CD14-positive monocyte (primary cell): Measurements from ENCODE around the gene TLR9. TPM values are rescaled to one million over a fixed set of nuclear protein-coding genes. Genes with fewer than 3 reads are reported as not detected.

Source experiments
- DNase-seq, 3 donors: peaks; one replicate each; pipeline ENCODE4 v3.0.0-alpha.2; 2011 to 2022
- H2AFZ ChIP-seq: 2 replicates; pipeline ENCODE4 v1.6.0; 2012; ENCODE audit warnings: mild to moderate bottlenecking, low read depth, low read length, inconsistent platforms; ENCODE audit not compliant: insufficient read depth, poor library complexity, severe bottlenecking
- H3K27ac ChIP-seq, 2 donors: 1 replicate in 1 of 2; 2 replicates in 1 of 2; pipeline ENCODE4 v1.5.1; 2012 to 2013; ENCODE audit warnings: low read length in 2 of 2, control low read depth in 1 of 2, inconsistent platforms in 1 of 2, low read depth in 1 of 2, mild to moderate bottlenecking in 1 of 2
- H3K27me3 ChIP-seq, 2 donors: one replicate each; pipeline versions ENCODE4 v1.6.0 to v1.6.1; 2011 to 2013; ENCODE audit warnings: low read length in 2 of 2; ENCODE audit not compliant: control insufficient read depth in 2 of 2, insufficient read depth in 2 of 2
- H3K36me3 ChIP-seq, 2 donors: replicated peaks in 1 of 2; 1 replicate in 1 of 2; 2 replicates in 1 of 2; pipeline versions ENCODE4 v1.5.1 to v1.6.1; 2012 to 2013; ENCODE audit warnings: low read length in 2 of 2, control low read depth in 1 of 2, inconsistent platforms in 1 of 2, mild to moderate bottlenecking in 1 of 2; ENCODE audit not compliant: insufficient read depth in 2 of 2, control insufficient read depth in 1 of 2
- H3K4me1 ChIP-seq, 2 donors: 1 replicate in 1 of 2; 2 replicates in 1 of 2; pipeline versions ENCODE4 v1.5.1 to v1.6.1; 2012 to 2013; ENCODE audit warnings: low read length in 2 of 2, control low read depth in 1 of 2, inconsistent platforms in 1 of 2, mild to moderate bottlenecking in 1 of 2, moderate library complexity in 1 of 2; ENCODE audit not compliant: insufficient read depth in 2 of 2, control insufficient read depth in 1 of 2
- H3K4me2 ChIP-seq: replicated peaks from 2 replicates; pipeline ENCODE3; 2012; ENCODE audit warnings: low read length, moderate library complexity, mild to moderate bottlenecking; ENCODE audit not compliant: poor library complexity, severe bottlenecking; ENCODE audit errors: extremely low read depth
- H3K4me3 ChIP-seq, 3 experiments: fragments of 200-600 bp in 1 of 3; sonication (generic) in 1 of 3; replicated peaks in 1 of 3; 1 replicate in 2 of 3; 2 replicates in 1 of 3; pipeline ENCODE4 v1.5.1; 2011 to 2013; ENCODE audit warnings: low read length in 3 of 3, mild to moderate bottlenecking in 3 of 3, control low read depth in 2 of 3, low read depth in 2 of 3, inconsistent platforms in 1 of 3, moderate library complexity in 1 of 3
- H3K79me2 ChIP-seq: 2 replicates; pipeline ENCODE4 v1.6.0; 2012; ENCODE audit warnings: mild to moderate bottlenecking, control low read depth, inconsistent platforms, low read length, moderate library complexity; ENCODE audit not compliant: insufficient read depth
- H3K9ac ChIP-seq: 2 replicates; pipeline ENCODE4 v1.6.0; 2017; ENCODE audit warnings: low read length, mild to moderate bottlenecking; ENCODE audit not compliant: insufficient read depth, poor library complexity, severe bottlenecking
- H3K9me3 ChIP-seq, 2 donors: replicated peaks in 1 of 2; 1 replicate in 1 of 2; 2 replicates in 1 of 2; pipeline versions ENCODE4 v1.5.1 to v1.6.1; 2012 to 2013; ENCODE audit warnings: low read length in 2 of 2, control low read depth in 1 of 2; ENCODE audit not compliant: control insufficient read depth in 1 of 2, insufficient read depth in 1 of 2
- H4K20me1 ChIP-seq: 2 replicates; pipeline ENCODE4 v1.6.0; 2012; ENCODE audit warnings: mild to moderate bottlenecking, low read length, control low read depth, moderate library complexity; ENCODE audit not compliant: insufficient read depth
- H3K27ac Mint-ChIP-seq, 7 donors: one replicate each; pipeline ENCODE4 v1.8.0; 2020; ENCODE audit warnings: mild to moderate bottlenecking in 7 of 7, mixed read lengths in 7 of 7, moderate library complexity in 6 of 7, inconsistent platforms in 2 of 7
- H3K27me3 Mint-ChIP-seq, 3 donors: one replicate each; pipeline ENCODE4 v1.8.0; 2021 to 2022; ENCODE audit warnings: low read depth in 3 of 3, mild to moderate bottlenecking in 3 of 3, mixed read lengths in 3 of 3, moderate library complexity in 3 of 3, inconsistent platforms in 1 of 3
- H3K36me3 Mint-ChIP-seq, 2 donors: one replicate each; pipeline ENCODE4 v1.8.0; 2020; ENCODE audit warnings: mixed read lengths in 2 of 2, inconsistent platforms in 1 of 2, mild to moderate bottlenecking in 1 of 2
- H3K4me1 Mint-ChIP-seq: one replicate; pipeline ENCODE4 v1.8.0; 2020; ENCODE audit warnings: mild to moderate bottlenecking, mixed read lengths
- H3K4me3 Mint-ChIP-seq, 2 donors: one replicate each; pipeline ENCODE4 v1.8.0; 2020; ENCODE audit warnings: mild to moderate bottlenecking in 2 of 2, mixed read lengths in 2 of 2, moderate library complexity in 1 of 2
- H3K9me3 Mint-ChIP-seq, 7 donors: one replicate each; pipeline ENCODE4 v1.8.0; 2020 to 2022; ENCODE audit warnings: mixed read lengths in 7 of 7, mild to moderate bottlenecking in 6 of 7, moderate library complexity in 6 of 7, inconsistent platforms in 2 of 7
- WGBS: methylation state at CpG from one replicate; pipeline ENCODE4 v1.1.5; 2013; ENCODE audit warnings: missing lambda C conversion rate; ENCODE audit not compliant: insufficient coverage; 5-methylcytosine and 5-hydroxymethylcytosine counted together
- intact Hi-C, 2 donors: fragments of 100-400 bp; cut with micrococcal nuclease; formaldehyde crosslinking; loops; one replicate each; pipeline versions ENCODE4 v1.15.0 to v1.15.1; 2023
- polyA plus RNA-seq, 3 donors: library from polyadenylated mRNA; depleted of rRNA in 1 of 3; unstranded in 2 of 3; stranded (reverse) in 1 of 3; fragments of 300-500 nt in 2 of 3; fragments of >200 nt in 1 of 3; fragmentation: Illumina TruSeq in 2 of 3; gene quantifications; 1 replicate in 2 of 3; 2 replicates in 1 of 3; pipeline ENCODE4 v1.2.3, GENCODE V29; 2012 to 2021
- TF ChIP-seq, protein P1 (sequence below): fragments of 200-600 bp; IDR thresholded peaks from one replicate; pipeline ENCODE4 v1.8.0; 2022; ENCODE audit warnings: antibody characterized with exemption, mild to moderate bottlenecking

TLR9 gene
- polyA plus RNA-seq, 3 donors: 0.91 TPM; not detected in 2

DNA sequence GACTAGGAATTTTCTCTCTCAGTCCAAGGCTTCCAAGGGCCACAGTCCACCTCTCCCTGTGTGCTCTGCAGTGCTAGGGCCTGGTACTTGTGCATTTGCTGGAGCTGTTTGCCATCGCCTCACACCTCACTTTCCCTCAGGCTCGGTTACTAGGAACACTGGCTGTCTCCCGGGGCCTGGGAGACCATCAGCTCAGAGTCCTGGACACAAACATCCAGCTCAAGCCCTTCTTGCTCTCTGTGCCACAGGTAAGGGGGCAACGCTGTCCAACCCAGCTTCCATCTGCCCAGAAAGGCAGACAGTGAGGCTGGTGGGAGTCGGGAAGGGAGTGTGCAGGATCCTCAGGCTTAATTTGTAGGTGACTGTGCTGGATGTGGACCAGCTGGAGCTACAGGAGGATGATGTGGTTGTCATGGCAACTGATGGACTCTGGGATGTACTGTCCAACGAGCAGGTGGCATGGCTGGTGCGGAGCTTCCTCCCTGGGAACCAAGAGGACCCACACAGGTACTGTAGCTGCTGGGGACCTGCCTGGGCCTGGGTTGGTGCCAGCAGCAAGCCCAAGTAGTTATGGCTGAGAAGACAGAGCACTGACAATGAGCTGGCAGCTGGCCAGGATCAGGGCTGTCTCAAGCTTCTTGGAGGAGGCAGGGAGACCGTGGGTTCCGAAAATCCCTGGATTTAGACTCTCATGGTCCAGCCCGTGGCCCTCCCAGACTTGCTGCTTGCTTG lies 23.5 kb upstream of the TLR9 start:
- Mint-ChIP-seq H3K36me3 (peaks cover 51 to 70% of the 10 kb centered on the region in 2 donors), H3K9me3 (peaks cover 0 to 2% (median 0%) of the 10 kb centered on the region in 7 donors)

GRCh38 chr3:52248165-52248541 lies 22.7 kb upstream of the TLR9 start:
- peaks cover 45% of the 10 kb centered on the region for H4K20me1 ChIP-seq
- no peaks in the 10 kb centered on the region for H3K27me3 Mint-ChIP-seq
- no peak overlapping the region for H3K9ac ChIP-seq
- peaks cover 42 to 49% of the 10 kb centered on the region in 2 donors for H3K36me3 ChIP-seq
- peaks cover 50 to 67% of the 10 kb centered on the region in 2 donors for H3K36me3 Mint-ChIP-seq
- peak overlapping the region in 5 of 7 donors; percentile 70 to 100 (median 96) for H3K27ac Mint-ChIP-seq
- H3K4me1 ChIP-seq: peaks cover 57 to 61% of the 10 kb centered on the region in 2 donors
- H3K4me1 Mint-ChIP-seq: peaks cover 60% of the 10 kb centered on the region
- intact Hi-C loops: no loop called here
- no peak for DNase-seq
- TF ChIP-seq, protein P1, sequence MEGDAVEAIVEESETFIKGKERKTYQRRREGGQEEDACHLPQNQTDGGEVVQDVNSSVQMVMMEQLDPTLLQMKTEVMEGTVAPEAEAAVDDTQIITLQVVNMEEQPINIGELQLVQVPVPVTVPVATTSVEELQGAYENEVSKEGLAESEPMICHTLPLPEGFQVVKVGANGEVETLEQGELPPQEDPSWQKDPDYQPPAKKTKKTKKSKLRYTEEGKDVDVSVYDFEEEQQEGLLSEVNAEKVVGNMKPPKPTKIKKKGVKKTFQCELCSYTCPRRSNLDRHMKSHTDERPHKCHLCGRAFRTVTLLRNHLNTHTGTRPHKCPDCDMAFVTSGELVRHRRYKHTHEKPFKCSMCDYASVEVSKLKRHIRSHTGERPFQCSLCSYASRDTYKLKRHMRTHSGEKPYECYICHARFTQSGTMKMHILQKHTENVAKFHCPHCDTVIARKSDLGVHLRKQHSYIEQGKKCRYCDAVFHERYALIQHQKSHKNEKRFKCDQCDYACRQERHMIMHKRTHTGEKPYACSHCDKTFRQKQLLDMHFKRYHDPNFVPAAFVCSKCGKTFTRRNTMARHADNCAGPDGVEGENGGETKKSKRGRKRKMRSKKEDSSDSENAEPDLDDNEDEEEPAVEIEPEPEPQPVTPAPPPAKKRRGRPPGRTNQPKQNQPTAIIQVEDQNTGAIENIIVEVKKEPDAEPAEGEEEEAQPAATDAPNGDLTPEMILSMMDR: no peak
- H3K9me3 Mint-ChIP-seq: peaks cover 0 to 4% (median 0%) of the 10 kb centered on the region in 7 donors
- H3K27ac ChIP-seq: peak overlapping the region; percentile 11 to 99
- H3K9me3 ChIP-seq: no peaks in the 10 kb centered on the region
- no peaks in the 10 kb centered on the region for H3K27me3 ChIP-seq
- H3K4me3 ChIP-seq: no peak overlapping the region
- peak overlapping the region; percentile 85 to 94 for H3K4me3 Mint-ChIP-seq
- 98% methylated on average over 7 of the region's 10 CpGs for WGBS
- no peak overlapping the region for H2AFZ ChIP-seq
- peaks cover 74% of the 10 kb centered on the region for H3K79me2 ChIP-seq
- peak overlapping the region; percentile 79 for H3K4me2 ChIP-seq

More for the DNA sequence above, 23.5 kb upstream of the TLR9 start:
- peaks cover 60% of the 10 kb centered on the region for H3K4me1 Mint-ChIP-seq
- Histone ChIP-seq H3K27ac (peak overlapping the region in 1 of 2 donors; percentile 2), H3K36me3 (peaks cover 44 to 56% of the 10 kb centered on the region in 2 donors), H3K9me3 (no peaks in the 10 kb centered on the region), H4K20me1 (peaks cover 53% of the 10 kb centered on the region), H3K79me2 (peaks cover 74% of the 10 kb centered on the region), H3K4me2 (no peak overlapping the region), H3K9ac (no peak overlapping the region), H3K27me3 (no peaks in the 10 kb centered on the region), H3K4me3 (no peak overlapping the region), H3K4me1 (peaks cover 57 to 61% of the 10 kb centered on the region in 2 donors), H2AFZ (no peak overlapping the region)
- intact Hi-C loops: no loop called here
- no peaks in the 10 kb centered on the region for H3K27me3 Mint-ChIP-seq
- no peak overlapping the region for H3K4me3 Mint-ChIP-seq
- 87% methylated on average over 10 of the region's 10 CpGs for WGBS
- no peak for DNase-seq
- H3K27ac Mint-ChIP-seq: peak overlapping the region in 4 of 7 donors; percentile 33 to 96 (median 64)
- TF ChIP-seq, protein P1: no peak
